Measurements from ENCODE around the gene ZCCHC2. TPM values are rescaled to one million over a fixed set of nuclear protein-coding genes. Genes with fewer than 3 reads are reported as not detected.

The ZCCHC2 gene
- total and polyA plus RNA-seq, 2 of the 8 experiments (the other 6 are each of a cell fraction or from before 2014, with no cell fraction given) = 13.5 to 18.6 TPM

GRCh38 chr18:62510789-62511188 is 12.0 kb upstream of the ZCCHC2 start:
- POLR2A ChIA-PET (ENCODE audit: partially characterized antibody) = interaction anchor here (0.5 to 1.2 kb wide), 2 partner anchors 10 to 32 kb away, joined by 3 read pairs; no protein-coding TSS in a partner anchor
- H4K5ac ChIP-seq (ENCODE audit: insufficient read length, low read depth, low read length) = no peak overlapping the region
- CTCF ChIA-PET (ENCODE audit: partially characterized antibody) = interaction anchor here (0.6 to 1.4 kb wide), 3 partner anchors 10 to 472 kb away, joined by 3 read pairs; no protein-coding TSS in a partner anchor
- no peaks in the 10 kb centered on the region for H3K23me2 ChIP-seq (ENCODE audit: low read depth, low read length)
- no peak overlapping the region for H3K4me2 ChIP-seq (ENCODE audit: insufficient read depth in 1 of 2, low read depth in 2 of 2, low read length in 2 of 2)
- no peaks in the 10 kb centered on the region for H3K36me3 ChIP-seq (ENCODE audit: control insufficient read depth in 2 of 4, insufficient read depth in 4 of 4, low read length in 3 of 4)
- no peak overlapping the region for H3K56ac ChIP-seq (replicated peaks; ENCODE audit: insufficient read length, low read depth, low read length)
- WGBS, 2 experiments (ENCODE audit: extremely low coverage in 1 of 2, insufficient coverage in 1 of 2, insufficient read length in 1 of 2, insufficient replicate concordance in 2 of 2, low coverage in 1 of 2, low lambda C conversion rate in 2 of 2, missing lambda C conversion rate in 1 of 2) = 90% methylated on average over 2 of the region's 2 CpGs; no CpG with 5 or more reads in 1 of the 2 experiments
- no peak overlapping the region for H2BK5ac ChIP-seq (ENCODE audit: low read depth, low read length)
- no peak overlapping the region for H3K27ac ChIP-seq (ENCODE audit: low read depth, low read length)
- H3K9ac ChIP-seq (replicated peaks in 1 of 4; ENCODE audit: extremely low read depth in 1 of 4, low read depth in 3 of 4, low read length in 3 of 4) = no peak overlapping the region
- no peaks in the 10 kb centered on the region for H4K20me1 ChIP-seq (replicated peaks in 1 of 2; ENCODE audit: control insufficient read depth in 1 of 2, insufficient read depth in 2 of 2, low read length in 2 of 2)
- H2BK120ac ChIP-seq (replicated peaks; ENCODE audit: low read depth, low read length) = no peak overlapping the region
- no peaks in the 10 kb centered on the region for H3K79me2 ChIP-seq (ENCODE audit: control insufficient read depth in 1 of 2, insufficient read depth in 2 of 2, low read length in 2 of 2)
- H2AFZ ChIP-seq (ENCODE audit: low read length) = no peak overlapping the region
- H3K18ac ChIP-seq (ENCODE audit: extremely low read depth, low read length) = no peak overlapping the region
- H3K4me3 ChIP-seq (ENCODE audit: extremely low read depth in 1 of 4, insufficient read depth in 2 of 4, low read depth in 3 of 4, low read length in 4 of 4) = no peak overlapping the region
- H3K79me1 ChIP-seq (ENCODE audit: low read depth, low read length) = no peaks in the 10 kb centered on the region
- H2AK5ac ChIP-seq (ENCODE audit: low read depth, low read length) = no peak overlapping the region
- H3K23ac ChIP-seq (ENCODE audit: insufficient read length) = no peak overlapping the region
- no peaks in the 10 kb centered on the region for H3K27me3 ChIP-seq (replicated peaks in 1 of 4; ENCODE audit: control insufficient read depth in 3 of 4, extremely low read depth in 1 of 4, insufficient read depth in 3 of 4, low read length in 3 of 4)
- H2BK20ac ChIP-seq (ENCODE audit: low read length) = no peak overlapping the region
- H3K14ac ChIP-seq (ENCODE audit: insufficient read length) = no peak overlapping the region
- no peaks in the 10 kb centered on the region for H3K9me3 ChIP-seq (ENCODE audit: insufficient read depth in 2 of 2, low read depth in 1 of 2, low read length in 1 of 2)
- FAIRE-seq (no peak), DNase-seq (ENCODE audit: low read depth in 1 of 2, low spot score in 2 of 2) (no peak)
- no peaks in the 10 kb centered on the region for H3K4me1 ChIP-seq (replicated peaks in 1 of 4; ENCODE audit: control insufficient read depth in 3 of 4, insufficient read depth in 4 of 4, low read length in 3 of 4)
- no peak overlapping the region for H4K91ac ChIP-seq (replicated peaks; ENCODE audit: insufficient read length, low read length)
- no peak overlapping the region for H2BK15ac ChIP-seq (ENCODE audit: low read length)
- H2BK12ac ChIP-seq (ENCODE audit: low read depth, low read length) = no peak overlapping the region
- H3K4ac ChIP-seq (replicated peaks; ENCODE audit: insufficient read length, low read depth, low read length) = no peak overlapping the region
- H4K8ac ChIP-seq (ENCODE audit: extremely low read depth, insufficient read depth, low read length) = no peak overlapping the region
- TF ChIP-seq CBX5 (IDR thresholded peaks at IDR 0.05; ENCODE audit: low read depth, low read length) (no peak), CHD2 (IDR thresholded peaks at IDR 0.05; ENCODE audit: low read length) (no peak), MAX (IDR thresholded peaks at IDR 0.05) (no peak), RFX5 (IDR thresholded peaks at IDR 0.05; ENCODE audit: borderline replicate concordance, low read depth, low read length) (no peak), POLR2AphosphoS5 (IDR thresholded peaks at IDR 0.05; ENCODE audit: low read depth, low read length) (no peak), RNF2 (IDR thresholded peaks at IDR 0.05; ENCODE audit: borderline replicate concordance, low read depth, low read length, missing control alignments, poor library complexity, severe bottlenecking) (no peak), EP300 (IDR thresholded peaks at IDR 0.05; ENCODE audit: borderline replicate concordance in 1 of 2, low read depth in 2 of 2, low read length in 2 of 2) (no peak), CTBP2 (IDR thresholded peaks at IDR 0.05; ENCODE audit: borderline replicate concordance, insufficient read depth, insufficient read length, low read length) (no peak), KDM5A (IDR thresholded peaks at IDR 0.05; ENCODE audit: low read length) (no peak), SP1 (IDR thresholded peaks at IDR 0.05; ENCODE audit: low read depth, low read length) (no peak), BACH1 (IDR thresholded peaks at IDR 0.05; ENCODE audit: low read length) (no peak), SP2 (IDR thresholded peaks at IDR 0.05; ENCODE audit: low read length) (no peak), SRF (IDR thresholded peaks at IDR 0.05; ENCODE audit: low read depth, low read length) (no peak)
